PC-3 (cell line): Measurements from ENCODE around the gene KCNE2. TPM values are rescaled to one million over a fixed set of nuclear protein-coding genes. Genes with fewer than 3 reads are reported as not detected.

ENCODE experiments used
- ATAC-seq: fragments of 200-7000 bp; cut with Tn5 transposase; 2 replicates; pipeline ENCODE4 v1.9.1; 2020; ENCODE audit warnings: mild to moderate bottlenecking, moderate library complexity
- BruUV-seq: library from RNA; stranded (reverse); fragments of 400-500 nt; replicated peaks from 2 replicates; lab custom pipeline; 2021; lab: Mats Ljungman, UMichigan
- CTCF ChIA-PET: fragments of 300-600 bp; sonication (Branson Sonifier 250); formaldehyde crosslinking; loops from one replicate; lab custom pipeline; 2022; ENCODE audit warnings: antibody characterized with exemption; lab: Charles Lee
- POLR2A ChIA-PET: fragments of 300-600 bp; sonication (Branson Sonifier 250); formaldehyde crosslinking; loops from one replicate; lab custom pipeline; 2022; ENCODE audit warnings: antibody characterized with exemption; ENCODE audit not compliant: unreplicated experiment; lab: Charles Lee
- DNase-seq: peaks from one replicate; pipeline ENCODE4 v3.0.0-alpha.2; 2015
- H2AFZ ChIP-seq: fragments of 300-600 bp; sonication (generic); 2 replicates; pipeline ENCODE4 v1.6.0; 2016; ENCODE audit warnings: antibody characterized with exemption, low read length
- H3F3A ChIP-seq: fragments of 300-600 bp; sonication (generic); one replicate; pipeline ENCODE4 v1.6.0; 2017; ENCODE audit warnings: antibody characterized with exemption, low read length, control low read depth, mild to moderate bottlenecking; ENCODE audit not compliant: unreplicated experiment
- H3K27ac ChIP-seq: fragments of 300-600 bp; sonication (generic); 2 replicates; pipeline ENCODE4 v1.5.1; 2016; ENCODE audit warnings: mild to moderate bottlenecking, low read length
- H3K27me3 ChIP-seq: fragments of 300-600 bp; sonication (generic); 2 replicates; pipeline ENCODE4 v1.6.1; 2016; ENCODE audit warnings: low read length, mixed read lengths
- H3K36me3 ChIP-seq: fragments of 300-600 bp; sonication (generic); 2 replicates; pipeline ENCODE4 v1.6.1; 2016; ENCODE audit warnings: low read depth, mixed run types, low read length, mixed read lengths
- H3K4me1 ChIP-seq: fragments of 300-600 bp; sonication (generic); 2 replicates; pipeline ENCODE4 v1.5.1; 2016; ENCODE audit warnings: low read length; ENCODE audit not compliant: insufficient read depth
- H3K4me2 ChIP-seq: fragments of 300-600 bp; sonication (generic); 2 replicates; pipeline ENCODE4 v1.6.0; 2016; ENCODE audit warnings: low read length
- H3K4me3 ChIP-seq: fragments of 300-600 bp; sonication (generic); 2 replicates; pipeline ENCODE4 v1.5.1; 2016; ENCODE audit warnings: mild to moderate bottlenecking, low read length, mixed read lengths
- H3K79me2 ChIP-seq: fragments of 300-600 bp; sonication (generic); 2 replicates; pipeline ENCODE4 v1.6.1; 2017; ENCODE audit warnings: low read length, mixed read lengths
- H3K9ac ChIP-seq: fragments of 300-600 bp; sonication (generic); 2 replicates; pipeline ENCODE4 v1.6.0; 2016; ENCODE audit warnings: mild to moderate bottlenecking, low read length
- H3K9me2 ChIP-seq: fragments of 300-600 bp; sonication (generic); replicated peaks from 2 replicates; pipeline ENCODE4 v1.6.1; 2016; ENCODE audit warnings: mixed run types, low read length, mixed read lengths
- H3K9me3 ChIP-seq: fragments of 300-600 bp; sonication (generic); 2 replicates; pipeline ENCODE4 v1.6.1; 2016; ENCODE audit warnings: low read length, mixed read lengths
- H4K20me1 ChIP-seq: fragments of 300-600 bp; sonication (generic); 2 replicates; pipeline ENCODE4 v1.6.1; 2016; ENCODE audit warnings: low read length, mixed read lengths
- CTCF ChIP-seq: fragments of 300-600 bp; sonication (generic); conservative IDR thresholded peaks from 2 replicates; pipeline ENCODE4 v1.5.1; 2017; ENCODE audit warnings: antibody characterized with exemption, low read depth, mild to moderate bottlenecking, low read length
- EZH2 ChIP-seq: fragments of 300-600 bp; sonication (generic); IDR thresholded peaks from one replicate; pipeline ENCODE4 v1.6.1; 2017; ENCODE audit warnings: antibody characterized with exemption, mild to moderate bottlenecking, low read length; ENCODE audit not compliant: unreplicated experiment
- EZH2phosphoT487 ChIP-seq: fragments of 300-600 bp; sonication (generic); IDR thresholded peaks from 2 replicates; pipeline ENCODE4 v1.6.1; 2018; ENCODE audit warnings: mild to moderate bottlenecking, antibody characterized with exemption, low read length, borderline replicate concordance
- intact Hi-C: fragments of 100-400 bp; cut with micrococcal nuclease; formaldehyde crosslinking; loops from 2 replicates; pipeline ENCODE4 v1.9.0; 2023
- total RNA-seq: library from RNA; depleted of rRNA; stranded (reverse); fragments of >200 nt; gene quantifications from 2 replicates; pipeline ENCODE4 v1.2.3, GENCODE V29; 2014

Gene KCNE2
- total RNA-seq, 1 experiment from 2014 or later = not detected

GRCh38 chr21:34362670-34363069 is 1.1 kb upstream of the KCNE2 start:
- DNase-seq (no peak), ATAC-seq (no peak)
- ChIA-PET POLR2A (no interaction called here), CTCF (interaction anchor here (0.6 kb wide), 1 partner anchor 1626 kb away, joined by 3 read pairs; no protein-coding TSS in a partner anchor)
- H4K20me1 ChIP-seq = no peaks in the 10 kb centered on the region
- no peaks in the 10 kb centered on the region for H3K27me3 ChIP-seq
- BruUV-seq = no TSS peak
- no peak overlapping the region for H2AFZ ChIP-seq
- intact Hi-C loops = no loop called here
- no peaks in the 10 kb centered on the region for H3K9me3 ChIP-seq
- H3F3A ChIP-seq = no peaks in the 10 kb centered on the region
- H3K9me2 ChIP-seq = no peaks in the 10 kb centered on the region
- no peak overlapping the region for H3K4me3 ChIP-seq
- TF ChIP-seq EZH2phosphoT487 (no peak), EZH2 (no peak), CTCF (no peak)
- no peaks in the 10 kb centered on the region for H3K4me1 ChIP-seq
- H3K4me2 ChIP-seq = no peak overlapping the region
- H3K79me2 ChIP-seq = no peaks in the 10 kb centered on the region
- H3K9ac ChIP-seq = no peak overlapping the region
- no peaks in the 10 kb centered on the region for H3K36me3 ChIP-seq
- no peak overlapping the region for H3K27ac ChIP-seq

- no TSS peak for BruUV-seq
- intact Hi-C loops = no loop called here
- H3K79me2 ChIP-seq = no peaks in the 10 kb centered on the region
- ATAC-seq (no peak), DNase-seq (no peak)
- TF ChIP-seq EZH2 = no peak
- no peak for TF ChIP-seq CTCF
- no peak for TF ChIP-seq EZH2phosphoT487
- ChIA-PET POLR2A (no interaction called here), CTCF (no interaction called here)
- H3K27me3 ChIP-seq = no peaks in the 10 kb centered on the region
- no peaks in the 10 kb centered on the region for H3K9me2 ChIP-seq
- H2AFZ ChIP-seq = no peak overlapping the region
- H3K9me3 ChIP-seq = no peaks in the 10 kb centered on the region
- H3K4me3 ChIP-seq = no peak overlapping the region
- H3K4me2 ChIP-seq = no peak overlapping the region
- no peaks in the 10 kb centered on the region for H3K36me3 ChIP-seq
- no peaks in the 10 kb centered on the region for H4K20me1 ChIP-seq
- H3K9ac ChIP-seq = no peak overlapping the region
- no peaks in the 10 kb centered on the region for H3K4me1 ChIP-seq
- H3K27ac ChIP-seq = no peak overlapping the region
- no peaks in the 10 kb centered on the region for H3F3A ChIP-seq
Measured at GRCh38 chr21:34364921-34365320, 1.1 kb downstream of the KCNE2 start.

- CTCF ChIA-PET = no interaction called here
Measured at GRCh38 chr21:34365809-34366208, 2.0 kb downstream of the KCNE2 start.

More at GRCh38 chr21:34365809-34366208, 2.0 kb downstream of the KCNE2 start:
- intact Hi-C loops = no loop called here
- Histone ChIP-seq H2AFZ (no peak overlapping the region), H3F3A (no peaks in the 10 kb centered on the region), H3K9me3 (no peaks in the 10 kb centered on the region), H3K4me3 (no peak overlapping the region), H3K79me2 (no peaks in the 10 kb centered on the region), H3K27me3 (no peaks in the 10 kb centered on the region), H3K4me2 (no peak overlapping the region), H3K27ac (no peak overlapping the region), H3K9me2 (no peaks in the 10 kb centered on the region), H3K9ac (no peak overlapping the region), H3K36me3 (no peaks in the 10 kb centered on the region), H4K20me1 (no peaks in the 10 kb centered on the region), H3K4me1 (no peaks in the 10 kb centered on the region)
- BruUV-seq = no TSS peak
- POLR2A ChIA-PET = no interaction called here
- TF ChIP-seq EZH2phosphoT487 (no peak), EZH2 (no peak), CTCF (no peak)
- ATAC-seq (no peak), DNase-seq (no peak)
